ENCODE measurements around the gene PRELP. TPM values are rescaled to one million over a fixed set of nuclear protein-coding genes. Genes with fewer than 3 reads are reported as not detected.
A peak's percentile ranks its signal among the peaks of the same experiment; 100 is the strongest.

Gene PRELP
- total and polyA plus RNA-seq, 8 donors, result 1.1 to 29.8 (median 8.7) TPM

GRCh38 chr1:203473281-203473680 is 2.3 kb upstream of the PRELP start:
- H3K27ac ChIP-seq, result no peak overlapping the region
- H3K27me3 ChIP-seq, result no peaks in the 10 kb centered on the region
- H3K36me3 ChIP-seq, result no peaks in the 10 kb centered on the region

GRCh38 chr1:203473781-203474305 is 1.8 kb upstream of the PRELP start:
- H3K9me3 ChIP-seq, result no peaks in the 10 kb centered on the region
- no peak overlapping the region for H3K27ac ChIP-seq
- H3K4me1 ChIP-seq, result peaks cover 5 to 34% (median 20%) of the 10 kb centered on the region in 4 donors
- H3K36me3 ChIP-seq, result no peaks in the 10 kb centered on the region
- WGBS, 5 donors, result 82 to 90% (median 89%) methylated on average over 9 of the region's 9 CpGs
- no peak for DNase-seq
- TF ChIP-seq POLR2AphosphoS5 (IDR thresholded peaks at IDR 0.05) (no peak), CTCF (IDR thresholded peaks at IDR 0.05) (no peak), EP300 (IDR thresholded peaks at IDR 0.05) (no peak), POLR2A (IDR thresholded peaks at IDR 0.05) (no peak)
- intact Hi-C loops (cut with DNase I; ENCODE audit: low total_unique reads), result no loop called here
- H3K27me3 ChIP-seq, result no peaks in the 10 kb centered on the region
- H3K4me3 ChIP-seq, result no peak overlapping the region

More at GRCh38 chr1:203473281-203473680, 2.3 kb upstream of the PRELP start:
- no peak overlapping the region for H3K4me3 ChIP-seq
- no peak for DNase-seq
- TF ChIP-seq CTCF (IDR thresholded peaks at IDR 0.05) (no peak), POLR2AphosphoS5 (IDR thresholded peaks at IDR 0.05) (no peak), EP300 (IDR thresholded peaks at IDR 0.05) (no peak), POLR2A (IDR thresholded peaks at IDR 0.05) (no peak)
- no peaks in the 10 kb centered on the region for H3K9me3 ChIP-seq
- intact Hi-C loops (cut with DNase I; ENCODE audit: low total_unique reads), result no loop called here
- H3K4me1 ChIP-seq, result peaks cover 5 to 28% (median 17%) of the 10 kb centered on the region in 4 donors
- 56 to 71% (median 70%) methylated on average over 4 of the region's 4 CpGs for WGBS, 5 donors

- H3K27ac ChIP-seq, result peak overlapping the region in 4 of 5 donors; percentile 67 to 83 (median 78)
- 43 to 63% (median 52%) methylated on average over 9 of the region's 9 CpGs for WGBS, 5 donors
- intact Hi-C loops (cut with DNase I; ENCODE audit: low total_unique reads), result no loop called here
- H3K36me3 ChIP-seq, result no peaks in the 10 kb centered on the region
- no peaks in the 10 kb centered on the region for H3K27me3 ChIP-seq
- H3K4me1 ChIP-seq, result peaks cover 16 to 57% (median 36%) of the 10 kb centered on the region in 4 donors
- no peaks in the 10 kb centered on the region for H3K9me3 ChIP-seq
- TF ChIP-seq POLR2A (IDR thresholded peaks at IDR 0.05), result no peak
- peak overlapping the region; percentile 30 to 42 (median 38) for H3K4me3 ChIP-seq
- no peak for DNase-seq
These were observed 709 bp downstream of the PRELP start for GRCh38 chr1:203476216-203476814.

GRCh38 chr1:203477748-203478147 is 2.1 kb downstream of the PRELP start:
- TF ChIP-seq EP300 (IDR thresholded peaks at IDR 0.05), result no peak
- TF ChIP-seq POLR2AphosphoS5 (IDR thresholded peaks at IDR 0.05), result no peak
- no peak for TF ChIP-seq POLR2A (IDR thresholded peaks at IDR 0.05)
- TF ChIP-seq CTCF (IDR thresholded peaks at IDR 0.05), result no peak
- Histone ChIP-seq H3K27ac (peak overlapping the region in 4 of 5 donors; percentile 67 to 83 (median 78)), H3K4me3 (peak overlapping the region; percentile 21 to 42 (median 32)), H3K36me3 (no peaks in the 10 kb centered on the region), H3K27me3 (no peaks in the 10 kb centered on the region), H3K9me3 (no peaks in the 10 kb centered on the region), H3K4me1 (peaks cover 22 to 64% (median 42%) of the 10 kb centered on the region in 4 donors)
- intact Hi-C loops (cut with DNase I; ENCODE audit: low total_unique reads), result no loop called here
- 82 to 90% (median 86%) methylated on average over 3 of the region's 3 CpGs for WGBS, 5 donors
- DNase-seq, result no peak

- Histone ChIP-seq H3K27me3 (no peaks in the 10 kb centered on the region), H3K36me3 (peaks cover 0 to 1% (median under 1%) of the 10 kb centered on the region in 4 donors), H3K4me1 (peaks cover 22 to 64% (median 42%) of the 10 kb centered on the region in 4 donors), H3K9me3 (no peaks in the 10 kb centered on the region), H3K4me3 (peak overlapping the region; percentile 2 to 42 (median 32)), H3K27ac (peak overlapping the region in 4 of 5 donors; percentile 67 to 83 (median 78))
- TF ChIP-seq POLR2AphosphoS5 (IDR thresholded peaks at IDR 0.05) (no peak), CTCF (IDR thresholded peaks at IDR 0.05) (no peak), EP300 (IDR thresholded peaks at IDR 0.05) (no peak), POLR2A (IDR thresholded peaks at IDR 0.05) (no peak)
- intact Hi-C loops (cut with DNase I; ENCODE audit: low total_unique reads), result no loop called here
- WGBS, 5 donors, result 63 to 85% (median 77%) methylated on average over 3 of the region's 3 CpGs
- no peak for DNase-seq
These were observed 2.6 kb downstream of the PRELP start for GRCh38 chr1:203478231-203478630.
